ENCODE results near the gene DKKL1.

DKKL1 gene

GRCh38 chr19:49396738-49397505, 33.2 kb downstream of the DKKL1 start:
- no peak for DNase-seq (ENCODE audit: low read depth)

GRCh38 chr19:49398001-49398615, 34.4 kb downstream of the DKKL1 start:
- DNase-seq (ENCODE audit: low read depth), result no peak

DNA sequence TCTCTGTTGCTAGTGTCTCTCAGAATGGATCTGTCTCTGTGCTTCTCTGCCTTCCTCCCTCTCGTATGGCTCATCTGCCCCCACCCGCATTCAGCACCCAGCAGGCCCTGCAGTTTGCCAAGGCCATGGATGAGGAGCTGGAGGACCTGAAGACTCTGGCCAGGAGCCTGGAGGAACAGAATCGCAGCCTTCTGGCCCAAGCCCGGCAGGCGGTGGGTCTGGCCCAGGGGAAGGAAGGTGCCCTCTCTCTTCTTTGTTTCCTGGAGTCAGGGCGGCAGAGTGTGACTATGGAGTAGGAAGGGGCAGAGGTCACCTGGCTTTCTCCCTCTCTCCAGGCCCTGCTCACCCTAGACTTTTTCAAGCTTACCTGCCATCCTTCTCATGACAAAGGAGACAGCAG, 35.3 kb downstream of the DKKL1 start:
- DNase-seq (ENCODE audit: low read depth), result no peak

DNA sequence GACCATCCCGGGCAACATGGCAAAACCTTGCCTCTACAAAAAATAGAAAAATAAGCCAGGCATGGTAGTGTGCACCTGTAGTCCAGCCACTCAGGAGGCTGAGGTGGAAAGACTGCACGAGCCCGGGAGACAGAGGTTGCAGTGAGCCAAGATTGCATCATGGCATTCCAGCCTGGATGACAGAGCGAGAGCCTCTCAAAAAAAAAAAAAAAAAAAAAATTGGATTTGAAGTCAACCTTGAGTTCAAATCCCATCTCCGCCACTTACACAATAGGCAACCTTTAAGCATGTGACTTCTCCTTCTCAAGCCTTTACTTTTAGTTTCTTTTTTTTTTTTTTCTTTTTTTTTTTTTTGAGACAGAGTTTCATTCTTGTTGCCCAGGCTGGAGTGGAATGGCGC, 36.4 kb downstream of the DKKL1 start:
- no peak for DNase-seq (ENCODE audit: low read depth)

GRCh38 chr19:49403404-49404187, 39.9 kb downstream of the DKKL1 start:
- no peak for DNase-seq (ENCODE audit: low read depth)

DNA sequence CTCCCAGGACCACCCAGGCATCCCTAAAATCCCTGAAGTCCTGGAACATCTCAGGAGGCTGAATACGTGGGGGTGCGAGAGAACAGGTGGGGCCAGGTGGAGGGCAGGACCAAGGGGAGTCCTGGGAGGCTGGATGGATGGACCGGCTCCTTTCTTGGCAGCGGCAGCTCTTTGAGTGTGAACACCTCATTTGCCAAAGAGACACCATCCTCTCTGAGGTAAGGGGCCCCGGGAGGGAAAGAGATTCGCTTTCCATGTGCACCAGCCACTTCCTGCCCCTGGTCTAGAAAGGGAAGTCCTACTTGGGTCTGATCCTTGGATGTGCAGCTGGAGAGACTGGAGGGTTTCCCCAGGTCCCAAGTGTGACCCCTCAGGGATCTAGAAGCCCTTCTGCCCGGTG, 43.4 kb downstream of the DKKL1 start:
- DNase-seq (ENCODE audit: low read depth), result no peak

DNA sequence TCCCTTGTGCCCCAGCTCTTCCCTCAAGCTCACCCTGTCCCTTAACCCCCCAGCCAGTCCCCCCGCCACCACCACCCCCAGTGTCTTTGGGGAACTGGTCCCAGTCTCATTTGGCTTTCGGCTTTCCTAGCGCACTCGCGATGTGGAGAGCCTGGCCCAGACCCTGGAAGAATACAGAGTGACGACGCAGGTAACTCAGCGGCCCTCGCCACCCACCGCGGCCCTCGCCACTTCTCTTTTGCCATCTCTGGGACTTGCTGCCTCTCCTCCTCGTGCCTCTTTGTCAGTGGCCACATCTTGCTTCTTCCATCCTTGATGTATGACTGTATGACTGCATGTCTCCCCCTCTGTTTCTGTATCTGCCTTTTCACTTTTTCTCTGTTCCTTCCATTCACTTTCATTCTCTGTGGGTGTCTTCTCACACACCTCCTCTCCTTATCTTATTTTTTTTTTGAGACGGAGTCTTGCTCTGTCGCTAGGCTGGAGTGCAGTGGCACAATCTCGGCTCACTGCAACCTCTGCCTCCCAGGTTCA, 43.9 kb downstream of the DKKL1 start:
- DNase-seq (ENCODE audit: low read depth), result no peak

GRCh38 chr19:49408816-49409440, 45.3 kb downstream of the DKKL1 start:
- DNase-seq (ENCODE audit: low read depth), result no peak

- DNase-seq (ENCODE audit: low read depth), result no peak
Observed at GRCh38 chr19:49409441-49410029, 45.9 kb downstream of the DKKL1 start.

- no peak for DNase-seq (ENCODE audit: low read depth)
Observed at GRCh38 chr19:49411681-49412326, 48.1 kb downstream of the DKKL1 start.

DNA sequence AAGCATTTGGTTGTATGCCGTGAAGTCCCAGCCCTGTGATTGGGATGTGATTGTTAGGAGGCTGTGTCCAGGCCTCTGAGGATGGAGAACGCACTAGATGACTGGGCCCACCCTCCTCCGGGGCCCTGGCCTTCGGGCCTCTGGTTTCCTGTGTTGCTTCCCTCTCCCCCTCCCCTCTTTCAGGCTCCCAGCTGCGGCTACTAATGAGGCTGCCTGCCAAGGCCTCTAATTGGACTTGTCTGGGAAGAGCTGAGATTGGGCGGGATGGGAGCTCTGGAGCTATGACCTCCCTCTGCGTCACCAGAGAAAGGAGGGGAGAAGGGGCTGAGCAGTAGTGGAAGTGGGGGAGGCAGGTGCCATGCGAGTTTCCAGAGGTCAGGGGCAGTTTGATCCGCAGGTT, 49.7 kb downstream of the DKKL1 start:
- DNase-seq (ENCODE audit: low read depth), result no peak

- no peak for DNase-seq (ENCODE audit: low read depth)
Observed at GRCh38 chr19:49414256-49414655, 50.6 kb downstream of the DKKL1 start.

GRCh38 chr19:49415102-49415809, 51.6 kb downstream of the DKKL1 start:
- DNase-seq (ENCODE audit: low read depth), result no peak

GRCh38 chr19:49415810-49416200, 52.1 kb downstream of the DKKL1 start:
- no peak for DNase-seq (ENCODE audit: low read depth)

DNA sequence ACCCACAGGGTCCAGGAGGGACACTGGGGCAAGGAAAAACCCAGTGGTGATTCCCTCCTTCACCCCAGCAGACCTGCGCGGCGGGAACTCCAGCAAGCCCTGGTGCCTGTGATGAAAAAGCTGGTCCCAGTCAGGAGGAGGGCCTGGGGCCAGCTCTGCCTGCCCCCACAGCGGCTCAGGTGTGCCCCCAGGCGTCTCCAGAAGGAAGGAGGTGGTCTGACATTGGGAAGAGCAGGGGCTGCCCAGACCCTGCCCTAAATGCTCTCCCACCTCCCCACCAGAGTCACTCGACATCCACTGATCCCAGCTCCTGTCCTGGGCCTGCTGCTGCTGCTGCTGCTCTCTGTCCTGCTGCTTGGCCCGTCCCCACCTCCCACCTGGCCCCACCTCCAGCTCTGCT, 53.4 kb downstream of the DKKL1 start:
- no peak for DNase-seq (ENCODE audit: low read depth)

GRCh38 chr19:49418511-49418910, 54.8 kb downstream of the DKKL1 start:
- no peak for DNase-seq (ENCODE audit: low read depth)

DNA sequence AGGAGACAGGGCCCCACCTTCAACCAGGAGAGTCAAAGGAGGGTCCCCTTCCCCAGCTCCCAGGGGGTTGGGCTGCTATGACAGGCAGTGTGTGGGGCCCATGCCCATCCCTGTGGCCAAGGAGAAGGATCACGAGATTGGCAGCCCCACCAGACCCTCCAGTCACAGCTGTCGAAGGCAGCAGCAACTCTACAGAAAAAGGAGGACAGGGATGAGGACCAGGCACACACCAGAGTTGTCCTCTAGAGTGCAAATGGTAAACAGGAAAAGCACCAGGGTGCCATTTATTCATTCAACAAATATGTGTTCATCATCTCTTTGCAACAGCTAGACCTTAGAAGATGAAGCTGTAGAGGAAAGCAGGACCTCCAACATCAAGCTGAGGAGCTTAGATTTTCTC, 55.5 kb downstream of the DKKL1 start:
- DNase-seq (ENCODE audit: low read depth), result no peak

DNA sequence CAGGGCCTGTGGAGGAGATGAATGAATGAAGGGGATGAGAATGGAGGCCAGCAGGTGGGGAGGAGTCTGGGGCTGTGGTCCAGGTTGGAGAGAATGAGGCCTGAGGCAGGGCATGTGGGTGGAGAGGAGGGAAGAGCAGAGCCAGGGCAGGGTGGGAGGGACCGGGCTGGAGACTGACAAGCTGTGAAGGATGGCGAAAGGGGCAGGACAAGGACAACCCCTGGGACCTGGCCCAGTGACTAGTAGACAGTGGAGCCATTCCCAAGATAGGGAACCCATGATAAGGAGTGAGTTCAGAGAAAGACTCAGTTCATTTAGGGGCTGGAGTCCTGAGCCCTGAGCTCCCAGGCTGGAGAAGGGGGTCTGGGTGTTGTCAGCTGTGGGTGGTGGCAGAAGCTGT, 56.5 kb downstream of the DKKL1 start:
- DNase-seq (ENCODE audit: low read depth), result no peak

DNA sequence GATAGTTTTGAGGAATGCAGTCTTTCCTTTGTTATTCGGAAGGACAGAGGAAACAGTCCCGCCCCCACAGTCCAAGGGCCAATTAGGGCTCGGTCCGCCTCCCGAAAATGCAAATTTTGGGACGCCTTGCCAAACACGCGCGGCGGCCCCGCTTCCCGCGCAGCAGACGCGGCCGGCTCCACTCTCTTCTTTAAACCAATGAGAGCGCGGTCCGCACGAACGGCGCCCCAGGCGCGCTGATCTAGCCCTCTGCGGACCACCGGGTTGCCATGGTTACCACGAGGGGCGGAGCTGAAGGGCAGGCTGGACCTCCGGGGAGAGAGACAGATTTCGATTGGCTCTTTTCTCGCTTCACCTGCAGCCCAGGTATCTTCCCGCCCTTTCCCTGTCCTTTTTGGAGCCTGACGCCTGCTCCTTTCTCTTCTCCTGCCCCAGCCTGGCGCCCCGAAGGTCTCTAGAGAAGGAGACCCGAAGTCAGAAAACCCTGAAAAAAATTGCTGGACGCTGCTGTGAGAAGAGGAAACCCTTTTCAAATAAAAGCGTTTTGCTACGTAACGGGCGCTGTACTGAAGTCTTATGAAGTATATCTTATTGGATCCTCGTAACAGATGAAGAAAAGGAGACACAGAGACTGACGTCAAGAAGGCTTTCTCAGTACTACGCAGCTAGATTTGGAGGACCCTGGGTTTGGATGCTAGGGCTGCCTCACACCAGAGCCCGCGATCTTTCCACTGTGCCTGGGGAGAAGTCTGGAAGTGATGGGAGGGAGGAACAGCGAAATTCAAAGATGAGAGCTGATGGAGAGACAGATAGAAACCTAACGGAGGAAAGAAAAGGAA, 57.6 kb downstream of the DKKL1 start:
- no peak for DNase-seq (ENCODE audit: low read depth)

DNA sequence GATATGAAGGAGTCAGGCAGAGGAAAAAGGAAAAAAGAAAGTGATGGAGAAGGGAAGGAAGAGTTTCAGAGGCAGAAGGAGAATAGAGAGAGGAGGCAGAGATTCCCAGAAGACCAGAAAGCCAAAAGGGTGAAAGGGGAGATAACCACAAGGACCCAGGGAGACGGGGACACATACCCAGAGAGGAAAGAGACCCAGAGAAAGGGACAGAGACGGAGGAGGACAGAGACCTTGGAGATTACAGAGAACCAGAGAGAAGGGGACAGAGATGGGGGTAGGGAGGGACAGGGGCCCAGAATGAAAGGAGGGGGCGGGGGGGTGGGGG, 58.2 kb downstream of the DKKL1 start:
- DNase-seq (ENCODE audit: low read depth), result no peak
